HEK293 (cell line): ENCODE results near the gene PPAT.

Source experiments
- EGR2 ChIP-seq: fragments of 450-650 bp; formaldehyde crosslinking; IDR thresholded peaks from 2 replicates; pipeline ENCODE4 v1.5.1; 2016; ENCODE audit warnings: low read depth, missing biosample characterization, missing genetic modification characterization
- HOXD13 ChIP-seq: sonication (generic); formaldehyde crosslinking; IDR thresholded peaks from 2 replicates; pipeline ENCODE4 v1.8.0; 2022; ENCODE audit warnings: missing genetic modification reagents, borderline replicate concordance
- KLF1 ChIP-seq: fragments of 450-650 bp; formaldehyde crosslinking; IDR thresholded peaks from 2 replicates; pipeline ENCODE4 v1.5.1; 2016; ENCODE audit warnings: missing biosample characterization, missing genetic modification characterization
- MYNN ChIP-seq: fragments of 450-650 bp; formaldehyde crosslinking; IDR thresholded peaks from 2 replicates; pipeline ENCODE4 v1.5.1; 2016; ENCODE audit warnings: missing biosample characterization, missing genetic modification characterization, borderline replicate concordance
- PRDM2 ChIP-seq: fragments of 450-650 bp; formaldehyde crosslinking; IDR thresholded peaks from 2 replicates; pipeline ENCODE4 v1.5.1; 2016; ENCODE audit warnings: missing biosample characterization, missing genetic modification characterization, borderline replicate concordance
- PRDM4 ChIP-seq: fragments of 450-650 bp; formaldehyde crosslinking; IDR thresholded peaks from 2 replicates; pipeline ENCODE4 v1.5.1; 2017; ENCODE audit warnings: missing biosample characterization, missing genetic modification characterization
- ZBTB1 ChIP-seq: fragments of 450-650 bp; formaldehyde crosslinking; IDR thresholded peaks from 2 replicates; pipeline ENCODE4 v1.5.1; 2016; ENCODE audit warnings: missing biosample characterization, missing genetic modification characterization
- ZBTB17 ChIP-seq: fragments of 450-650 bp; formaldehyde crosslinking; IDR thresholded peaks from 2 replicates; pipeline ENCODE4 v1.5.1; 2016; ENCODE audit warnings: missing biosample characterization, missing genetic modification characterization
- ZBTB6 ChIP-seq: fragments of 450-650 bp; formaldehyde crosslinking; IDR thresholded peaks from 2 replicates; pipeline ENCODE4 v1.5.1; 2017; ENCODE audit warnings: missing biosample characterization, missing genetic modification characterization
- ZEB2 ChIP-seq: fragments of 450-650 bp; formaldehyde crosslinking; IDR thresholded peaks from 2 replicates; pipeline ENCODE4 v1.5.1; 2016; ENCODE audit warnings: missing biosample characterization, missing genetic modification characterization
- ZFHX2 ChIP-seq: fragments of 450-650 bp; formaldehyde crosslinking; conservative IDR thresholded peaks from 2 replicates; pipeline ENCODE4 v1.5.1; 2016; ENCODE audit warnings: missing biosample characterization, missing genetic modification characterization
- ZFP3 ChIP-seq: fragments of 450-650 bp; formaldehyde crosslinking; IDR thresholded peaks from 2 replicates; pipeline ENCODE4 v1.5.1; 2016; ENCODE audit warnings: low read depth, missing biosample characterization, missing genetic modification characterization
- ZNF132 ChIP-seq: fragments of 450-650 bp; formaldehyde crosslinking; IDR thresholded peaks from 2 replicates; pipeline ENCODE4 v1.5.1; 2017; ENCODE audit warnings: missing biosample characterization, missing genetic modification characterization, borderline replicate concordance
- ZNF133 ChIP-seq: fragments of 450-650 bp; formaldehyde crosslinking; IDR thresholded peaks from 2 replicates; pipeline ENCODE4 v1.5.1; 2016; ENCODE audit warnings: missing biosample characterization, missing genetic modification characterization
- ZNF18 ChIP-seq: fragments of 450-650 bp; formaldehyde crosslinking; IDR thresholded peaks from 2 replicates; pipeline ENCODE4 v1.5.1; 2016; ENCODE audit warnings: missing biosample characterization, missing genetic modification characterization
- ZNF184 ChIP-seq: fragments of 450-650 bp; IDR thresholded peaks from 2 replicates; pipeline ENCODE4 v1.5.1; 2018; ENCODE audit warnings: missing biosample characterization, mild to moderate bottlenecking, missing genetic modification characterization
- ZNF211 ChIP-seq: fragments of 450-650 bp; formaldehyde crosslinking; IDR thresholded peaks from 2 replicates; pipeline ENCODE4 v1.5.1; 2016; ENCODE audit warnings: low read depth, missing biosample characterization, missing genetic modification characterization
- ZNF223 ChIP-seq: fragments of 450-650 bp; formaldehyde crosslinking; IDR thresholded peaks from 2 replicates; pipeline ENCODE4 v1.5.1; 2016; ENCODE audit warnings: missing biosample characterization, missing genetic modification characterization
- ZNF266 ChIP-seq: fragments of 450-650 bp; formaldehyde crosslinking; IDR thresholded peaks from 2 replicates; pipeline ENCODE4 v1.5.1; 2016; ENCODE audit warnings: missing biosample characterization, missing genetic modification characterization, low read depth
- ZNF488 ChIP-seq: fragments of 450-650 bp; formaldehyde crosslinking; IDR thresholded peaks from 2 replicates; pipeline ENCODE4 v1.5.1; 2016; ENCODE audit warnings: missing biosample characterization, missing genetic modification characterization
- ZNF514 ChIP-seq: fragments of 450-650 bp; formaldehyde crosslinking; IDR thresholded peaks from 2 replicates; pipeline ENCODE4 v1.5.1; 2016; ENCODE audit warnings: missing biosample characterization, missing genetic modification characterization
- ZNF548 ChIP-seq: fragments of 450-650 bp; formaldehyde crosslinking; IDR thresholded peaks from 2 replicates; pipeline ENCODE4 v1.5.1; 2016; ENCODE audit warnings: missing biosample characterization, missing genetic modification characterization
- ZNF571 ChIP-seq: fragments of 450-650 bp; formaldehyde crosslinking; IDR thresholded peaks from 2 replicates; pipeline ENCODE4 v1.5.0; 2017; ENCODE audit warnings: missing biosample characterization, missing genetic modification characterization
- ZNF580 ChIP-seq: fragments of 450-650 bp; formaldehyde crosslinking; IDR thresholded peaks from 2 replicates; pipeline ENCODE4 v1.5.1; 2016; ENCODE audit warnings: missing biosample characterization, missing genetic modification characterization
- ZNF670 ChIP-seq: fragments of 450-650 bp; formaldehyde crosslinking; IDR thresholded peaks from 2 replicates; pipeline ENCODE4 v1.5.1; 2016; ENCODE audit warnings: missing biosample characterization, missing genetic modification characterization, low read depth
- ZNF677 ChIP-seq: fragments of 450-650 bp; IDR thresholded peaks from 2 replicates; pipeline ENCODE4 v1.5.0; 2018; ENCODE audit warnings: missing biosample characterization, mild to moderate bottlenecking, missing genetic modification characterization, moderate library complexity
- ZNF747 ChIP-seq: fragments of 450-650 bp; formaldehyde crosslinking; IDR thresholded peaks from 2 replicates; pipeline ENCODE4 v1.5.1; 2016; ENCODE audit warnings: missing biosample characterization, missing genetic modification characterization

PPAT gene

GRCh38 chr4:56435140-56435926 is at the start of gene PPAT (continued):
- TF ChIP-seq ZNF133 (tag by site-specific recombination): no peak
- no peak for TF ChIP-seq MYNN
- no peak for TF ChIP-seq ZNF223 (tag by site-specific recombination)
- TF ChIP-seq ZBTB6 (tag by site-specific recombination): peak; percentile 81
- TF ChIP-seq ZNF488: no peak
- no peak for TF ChIP-seq ZNF677 (tag by site-specific recombination)
- no peak for TF ChIP-seq ZFP3 (tag by site-specific recombination)
- no peak for TF ChIP-seq ZNF132
- TF ChIP-seq ZNF747 (tag by site-specific recombination): no peak
- peak; percentile 92 for TF ChIP-seq ZFHX2 (tag by site-specific recombination)
- TF ChIP-seq ZNF18 (tag by site-specific recombination): no peak
- TF ChIP-seq HOXD13 (CRISPR knock-in tag): no peak
- TF ChIP-seq ZNF571: no peak
- TF ChIP-seq KLF1 (tag by site-specific recombination): no peak
- no peak for TF ChIP-seq ZNF514 (tag by site-specific recombination)
- no peak for TF ChIP-seq ZNF184 (tag by site-specific recombination)
- no peak for TF ChIP-seq ZNF548 (tag by site-specific recombination)
- TF ChIP-seq PRDM2: no peak
- TF ChIP-seq ZNF670 (tag by site-specific recombination): no peak
- TF ChIP-seq PRDM4 (tag by site-specific recombination): 0 out of 2 replicates have a peak, but pooled peaks have one; percentile 12
- TF ChIP-seq ZBTB1: no peak
- peak; percentile 85 for TF ChIP-seq EGR2
- peak; percentile 56; the same call in 1 of the 2 replicates for TF ChIP-seq ZEB2 (tag by site-specific recombination)
- TF ChIP-seq ZNF580: peak; percentile 19; the same call in 1 of the 2 replicates
- no peak for TF ChIP-seq ZNF211 (tag by site-specific recombination)
- no peak for TF ChIP-seq ZNF266
- TF ChIP-seq ZBTB17 (tag by site-specific recombination): peak; percentile 94
